Neural cell (in vitro differentiated cells): ENCODE data around the gene NTMT1. TPM values are rescaled to one million over a fixed set of nuclear protein-coding genes. Genes with fewer than 3 reads are reported as not detected.

Source experiments
- H2AFZ ChIP-seq: fragments of 200-600, 300-800 bp; sonication (generic), shearing (Covaris generic); 2 replicates; pipeline ENCODE4 v1.6.0; 2014; ENCODE audit warnings: low read depth, mild to moderate bottlenecking, antibody characterized with exemption, low read length, moderate library complexity
- H3F3A ChIP-seq: fragments of 200-600 bp; shearing (Covaris generic); 2 replicates; pipeline ENCODE4 v1.6.1; 2016; ENCODE audit warnings: mild to moderate bottlenecking, moderate library complexity, mixed read lengths, antibody characterized with exemption, low read length; ENCODE audit not compliant: insufficient read depth, poor library complexity, severe bottlenecking
- H3K27ac ChIP-seq: fragments of 200-600, 300-800 bp; sonication (generic), shearing (Covaris generic); 2 replicates; pipeline ENCODE4 v1.5.1; 2014; ENCODE audit warnings: mild to moderate bottlenecking, low read length, moderate library complexity
- H3K27me3 ChIP-seq: fragments of 300-800, 200-600 bp; sonication (generic), shearing (Covaris generic); 2 replicates; pipeline ENCODE4 v1.6.0; 2014; ENCODE audit warnings: mild to moderate bottlenecking, low read depth, low read length, moderate library complexity; ENCODE audit not compliant: insufficient read depth
- H3K36me3 ChIP-seq: fragments of 300-800, 200-600 bp; sonication (generic), shearing (Covaris generic); 2 replicates; pipeline ENCODE4 v1.5.1; 2014; ENCODE audit warnings: mild to moderate bottlenecking, antibody characterized with exemption, low read length, moderate library complexity; ENCODE audit not compliant: insufficient read depth
- H3K4me2 ChIP-seq: fragments of 300-800, 200-600 bp; sonication (generic), shearing (Covaris generic); 2 replicates; pipeline ENCODE4 v1.6.0; 2014; ENCODE audit warnings: mild to moderate bottlenecking, low read length
- H3K4me3 ChIP-seq: fragments of 300-800, 200-600 bp; sonication (generic), shearing (Covaris generic); 2 replicates; pipeline ENCODE4 v1.5.1; 2014; ENCODE audit warnings: mild to moderate bottlenecking, low read length, moderate library complexity
- H3K79me2 ChIP-seq: fragments of 200-600 bp; shearing (Covaris generic); replicated peaks from 2 replicates; pipeline ENCODE4 v1.6.0; 2014; ENCODE audit warnings: mild to moderate bottlenecking, low read length, moderate library complexity; ENCODE audit not compliant: insufficient read depth
- H3K9ac ChIP-seq: fragments of 300-800, 200-600 bp; sonication (generic), shearing (Covaris generic); 2 replicates; pipeline ENCODE4 v1.6.1; 2016; ENCODE audit warnings: mild to moderate bottlenecking, low read length, mixed read lengths
- H3K9me2 ChIP-seq: fragments of 200-600 bp; shearing (Covaris generic); 2 replicates; pipeline ENCODE4 v1.6.1; 2016; ENCODE audit warnings: mild to moderate bottlenecking, low read length, mixed read lengths; ENCODE audit not compliant: insufficient read depth
- H3K9me3 ChIP-seq: fragments of 200-600, 300-800 bp; sonication (generic), shearing (Covaris generic); 2 replicates; pipeline ENCODE4 v1.6.1; 2016; ENCODE audit warnings: mild to moderate bottlenecking, mixed run types, low read length, moderate library complexity, mixed read lengths
- H4K20me1 ChIP-seq: fragments of 200-600 bp; shearing (Covaris generic); 2 replicates; pipeline ENCODE4 v1.6.1; 2016; ENCODE audit warnings: mild to moderate bottlenecking, mixed run types; ENCODE audit not compliant: insufficient read depth
- EP300 ChIP-seq: fragments of 450-650 bp; conservative IDR thresholded peaks from 2 replicates; pipeline ENCODE4 v1.6.1; 2014; ENCODE audit warnings: antibody characterized with exemption, mild to moderate bottlenecking, moderate library complexity; ENCODE audit not compliant: poor library complexity, severe bottlenecking
- EZH2 ChIP-seq: fragments of 200-600, 300-800 bp; shearing (Covaris generic), sonication (generic); IDR thresholded peaks from 2 replicates; pipeline ENCODE4 v1.6.1; 2014; ENCODE audit warnings: antibody characterized with exemption, low read length, borderline replicate concordance, mild to moderate bottlenecking; ENCODE audit not compliant: insufficient read depth, poor library complexity, severe bottlenecking
- MXI1 ChIP-seq: fragments of 450-650 bp; conservative IDR thresholded peaks from 2 replicates; pipeline ENCODE4 v1.6.1; 2014; ENCODE audit warnings: antibody characterized with exemption, mild to moderate bottlenecking; ENCODE audit not compliant: poor library complexity, severe bottlenecking
- POLR2AphosphoS5 ChIP-seq: IDR thresholded peaks from 2 replicates; pipeline ENCODE4 v1.6.1; 2012
- RAD21 ChIP-seq: fragments of 450-650 bp; conservative IDR thresholded peaks from 2 replicates; pipeline ENCODE4 v1.6.1; 2014; ENCODE audit warnings: antibody characterized with exemption, mild to moderate bottlenecking, moderate library complexity
- SMC3 ChIP-seq: fragments of 450-650 bp; conservative IDR thresholded peaks from 2 replicates; pipeline ENCODE4 v1.6.1; 2014; ENCODE audit warnings: antibody characterized with exemption, mild to moderate bottlenecking, moderate library complexity; ENCODE audit not compliant: poor library complexity
- TAF1 ChIP-seq: IDR thresholded peaks from 2 replicates; pipeline ENCODE4 v1.6.1; 2012; ENCODE audit warnings: low read depth
- polyA plus RNA-seq: library from polyadenylated mRNA; depleted of rRNA; stranded (reverse); fragments of >200 nt; gene quantifications from 2 replicates; pipeline ENCODE4 v1.2.3, GENCODE V29; 2014
- TF ChIP-seq, protein P1 (sequence below): IDR thresholded peaks from 2 replicates; pipeline ENCODE4 v1.6.1; 2012; ENCODE audit warnings: borderline replicate concordance
- TF ChIP-seq, protein P2 (sequence below): fragments of 450-650 bp; IDR thresholded peaks from 2 replicates; pipeline ENCODE4 v1.5.1; 2014; ENCODE audit warnings: antibody characterized with exemption, mild to moderate bottlenecking, moderate library complexity; ENCODE audit not compliant: poor library complexity, severe bottlenecking

NTMT1 gene
- polyA plus RNA-seq, 1 donor from 2014 or later: 35.9 TPM

DNA sequence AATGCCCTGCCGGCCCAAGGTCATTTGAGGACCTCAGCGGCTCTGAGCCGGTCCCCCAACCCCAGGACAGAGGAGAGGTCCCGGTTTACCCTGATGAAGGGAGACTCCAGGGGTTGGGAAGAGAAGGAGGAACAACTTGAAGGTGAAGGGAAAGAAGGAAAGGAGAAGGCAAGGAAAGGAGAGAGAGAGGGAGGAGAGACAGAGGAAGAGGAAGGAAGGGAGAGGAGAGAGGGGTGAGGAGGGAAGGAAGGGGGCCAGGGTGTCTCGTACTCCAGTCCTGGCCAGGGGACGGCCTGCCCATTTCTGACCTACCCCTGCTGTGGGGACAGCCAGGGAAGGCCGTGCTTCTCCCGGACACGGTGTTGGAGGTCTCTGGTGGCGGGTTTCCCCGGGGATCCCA is 41.4 kb downstream of the NTMT1 start:
- peaks cover 33% of the 10 kb centered on the region for H3K27me3 ChIP-seq
- H3K9ac ChIP-seq: no peak overlapping the region
- no peak overlapping the region for H3K4me3 ChIP-seq
- no peaks in the 10 kb centered on the region for H4K20me1 ChIP-seq
- no peaks in the 10 kb centered on the region for H3F3A ChIP-seq
- H3K27ac ChIP-seq: no peak overlapping the region
- no peaks in the 10 kb centered on the region for H3K36me3 ChIP-seq
- no peaks in the 10 kb centered on the region for H3K9me2 ChIP-seq
- H3K79me2 ChIP-seq: no peaks in the 10 kb centered on the region
- no peak overlapping the region for H3K4me2 ChIP-seq
- TF ChIP-seq SMC3: no peak
- no peak for TF ChIP-seq POLR2AphosphoS5
- no peak for TF ChIP-seq EZH2
- no peak for TF ChIP-seq EP300
- TF ChIP-seq MXI1: no peak
- TF ChIP-seq, protein P1, sequence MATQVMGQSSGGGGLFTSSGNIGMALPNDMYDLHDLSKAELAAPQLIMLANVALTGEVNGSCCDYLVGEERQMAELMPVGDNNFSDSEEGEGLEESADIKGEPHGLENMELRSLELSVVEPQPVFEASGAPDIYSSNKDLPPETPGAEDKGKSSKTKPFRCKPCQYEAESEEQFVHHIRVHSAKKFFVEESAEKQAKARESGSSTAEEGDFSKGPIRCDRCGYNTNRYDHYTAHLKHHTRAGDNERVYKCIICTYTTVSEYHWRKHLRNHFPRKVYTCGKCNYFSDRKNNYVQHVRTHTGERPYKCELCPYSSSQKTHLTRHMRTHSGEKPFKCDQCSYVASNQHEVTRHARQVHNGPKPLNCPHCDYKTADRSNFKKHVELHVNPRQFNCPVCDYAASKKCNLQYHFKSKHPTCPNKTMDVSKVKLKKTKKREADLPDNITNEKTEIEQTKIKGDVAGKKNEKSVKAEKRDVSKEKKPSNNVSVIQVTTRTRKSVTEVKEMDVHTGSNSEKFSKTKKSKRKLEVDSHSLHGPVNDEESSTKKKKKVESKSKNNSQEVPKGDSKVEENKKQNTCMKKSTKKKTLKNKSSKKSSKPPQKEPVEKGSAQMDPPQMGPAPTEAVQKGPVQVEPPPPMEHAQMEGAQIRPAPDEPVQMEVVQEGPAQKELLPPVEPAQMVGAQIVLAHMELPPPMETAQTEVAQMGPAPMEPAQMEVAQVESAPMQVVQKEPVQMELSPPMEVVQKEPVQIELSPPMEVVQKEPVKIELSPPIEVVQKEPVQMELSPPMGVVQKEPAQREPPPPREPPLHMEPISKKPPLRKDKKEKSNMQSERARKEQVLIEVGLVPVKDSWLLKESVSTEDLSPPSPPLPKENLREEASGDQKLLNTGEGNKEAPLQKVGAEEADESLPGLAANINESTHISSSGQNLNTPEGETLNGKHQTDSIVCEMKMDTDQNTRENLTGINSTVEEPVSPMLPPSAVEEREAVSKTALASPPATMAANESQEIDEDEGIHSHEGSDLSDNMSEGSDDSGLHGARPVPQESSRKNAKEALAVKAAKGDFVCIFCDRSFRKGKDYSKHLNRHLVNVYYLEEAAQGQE: no peak
- TF ChIP-seq TAF1: no peak
- no peak for TF ChIP-seq RAD21
- TF ChIP-seq, protein P2, sequence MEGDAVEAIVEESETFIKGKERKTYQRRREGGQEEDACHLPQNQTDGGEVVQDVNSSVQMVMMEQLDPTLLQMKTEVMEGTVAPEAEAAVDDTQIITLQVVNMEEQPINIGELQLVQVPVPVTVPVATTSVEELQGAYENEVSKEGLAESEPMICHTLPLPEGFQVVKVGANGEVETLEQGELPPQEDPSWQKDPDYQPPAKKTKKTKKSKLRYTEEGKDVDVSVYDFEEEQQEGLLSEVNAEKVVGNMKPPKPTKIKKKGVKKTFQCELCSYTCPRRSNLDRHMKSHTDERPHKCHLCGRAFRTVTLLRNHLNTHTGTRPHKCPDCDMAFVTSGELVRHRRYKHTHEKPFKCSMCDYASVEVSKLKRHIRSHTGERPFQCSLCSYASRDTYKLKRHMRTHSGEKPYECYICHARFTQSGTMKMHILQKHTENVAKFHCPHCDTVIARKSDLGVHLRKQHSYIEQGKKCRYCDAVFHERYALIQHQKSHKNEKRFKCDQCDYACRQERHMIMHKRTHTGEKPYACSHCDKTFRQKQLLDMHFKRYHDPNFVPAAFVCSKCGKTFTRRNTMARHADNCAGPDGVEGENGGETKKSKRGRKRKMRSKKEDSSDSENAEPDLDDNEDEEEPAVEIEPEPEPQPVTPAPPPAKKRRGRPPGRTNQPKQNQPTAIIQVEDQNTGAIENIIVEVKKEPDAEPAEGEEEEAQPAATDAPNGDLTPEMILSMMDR: no peak
- no peak overlapping the region for H2AFZ ChIP-seq
- H3K9me3 ChIP-seq: no peaks in the 10 kb centered on the region

DNA sequence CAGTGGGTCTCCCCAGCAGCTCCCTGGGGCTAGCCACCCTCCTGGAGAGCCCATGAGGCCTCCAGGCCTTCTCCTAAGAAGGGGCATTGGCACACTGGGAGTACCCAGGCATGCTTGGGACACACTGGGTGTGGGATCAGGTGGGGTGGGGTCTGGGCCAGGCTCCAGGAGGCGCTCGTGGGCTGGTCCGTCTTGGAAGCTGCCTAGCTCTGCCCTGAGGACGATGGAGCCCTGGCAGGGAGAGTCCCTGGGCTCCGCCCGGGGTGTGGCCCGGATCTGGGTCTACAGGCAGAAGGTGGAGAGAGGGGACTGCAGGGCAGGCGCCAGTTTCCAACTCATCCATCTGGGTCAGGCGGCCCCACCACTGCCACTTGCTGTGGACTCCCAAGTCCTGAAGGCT is 41.9 kb downstream of the NTMT1 start:
- no peaks in the 10 kb centered on the region for H3K79me2 ChIP-seq
- no peak for TF ChIP-seq TAF1
- no peak for TF ChIP-seq EZH2
- no peak for TF ChIP-seq MXI1
- TF ChIP-seq, protein P1: no peak
- no peak for TF ChIP-seq SMC3
- TF ChIP-seq POLR2AphosphoS5: no peak
- no peak for TF ChIP-seq EP300
- TF ChIP-seq, protein P2: no peak
- TF ChIP-seq RAD21: no peak
- H2AFZ ChIP-seq: no peak overlapping the region
- no peak overlapping the region for H3K4me3 ChIP-seq
- no peaks in the 10 kb centered on the region for H3F3A ChIP-seq
- H3K9ac ChIP-seq: no peak overlapping the region
- peaks cover 33% of the 10 kb centered on the region for H3K27me3 ChIP-seq
- no peaks in the 10 kb centered on the region for H3K9me3 ChIP-seq
- H3K27ac ChIP-seq: no peak overlapping the region
- no peaks in the 10 kb centered on the region for H3K9me2 ChIP-seq
- no peak overlapping the region for H3K4me2 ChIP-seq
- H3K36me3 ChIP-seq: no peaks in the 10 kb centered on the region
- no peaks in the 10 kb centered on the region for H4K20me1 ChIP-seq
